GM18520 (cell line): ENCODE measurements around the gene ZMYND15.

ENCODE experiments used
- ATAC-seq: cut with Tn5 transposase; IDR thresholded peaks from one replicate; pipeline ENCODE4 v1.9.1; 2021; ENCODE audit not compliant: unreplicated experiment

The ZMYND15 gene

GRCh38 chr17:4785311-4786105 is 45.9 kb downstream of the ZMYND15 start:
- no peak for ATAC-seq

- ATAC-seq = no peak
Observed at GRCh38 chr17:4786106-4786511, 46.5 kb downstream of the ZMYND15 start, which contains the start of gene VMO1. TSS of gene VMO1 (minus strand) at chr17:4786364. CDS start at chr17:4786352, 12 bp downstream.

DNA sequence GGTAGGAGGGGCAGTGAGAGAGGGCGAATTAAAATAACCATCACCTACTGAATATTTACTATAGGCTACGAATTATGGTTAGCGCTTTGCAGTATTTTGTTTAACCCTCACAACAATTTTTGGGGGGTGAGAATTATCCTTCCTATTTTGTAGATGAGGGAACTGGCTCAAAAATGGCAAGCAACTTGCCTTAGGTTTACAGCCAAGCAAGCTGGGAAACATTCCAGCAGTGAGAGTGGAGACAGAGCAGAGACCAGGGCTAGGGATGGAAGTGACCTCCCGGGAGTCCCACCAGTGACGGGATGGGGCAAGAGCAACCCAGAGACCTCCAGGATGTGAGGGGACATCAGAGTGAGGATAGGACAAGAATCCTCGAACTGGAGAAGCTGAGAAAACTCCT is 46.9 kb downstream of the ZMYND15 start:
- no peak for ATAC-seq

- no peak for ATAC-seq
Observed at GRCh38 chr17:4788159-4788806, 48.6 kb downstream of the ZMYND15 start.

- ATAC-seq = no peak
Observed at GRCh38 chr17:4788807-4789700, 49.4 kb downstream of the ZMYND15 start, which contains the start of gene GLTPD2. TSS of gene GLTPD2 (plus strand) at chr17:4788964. CDS start at chr17:4789012, 48 bp downstream.

- ATAC-seq = no peak
Observed at GRCh38 chr17:4789701-4789950, 50.0 kb downstream of the ZMYND15 start.

DNA sequence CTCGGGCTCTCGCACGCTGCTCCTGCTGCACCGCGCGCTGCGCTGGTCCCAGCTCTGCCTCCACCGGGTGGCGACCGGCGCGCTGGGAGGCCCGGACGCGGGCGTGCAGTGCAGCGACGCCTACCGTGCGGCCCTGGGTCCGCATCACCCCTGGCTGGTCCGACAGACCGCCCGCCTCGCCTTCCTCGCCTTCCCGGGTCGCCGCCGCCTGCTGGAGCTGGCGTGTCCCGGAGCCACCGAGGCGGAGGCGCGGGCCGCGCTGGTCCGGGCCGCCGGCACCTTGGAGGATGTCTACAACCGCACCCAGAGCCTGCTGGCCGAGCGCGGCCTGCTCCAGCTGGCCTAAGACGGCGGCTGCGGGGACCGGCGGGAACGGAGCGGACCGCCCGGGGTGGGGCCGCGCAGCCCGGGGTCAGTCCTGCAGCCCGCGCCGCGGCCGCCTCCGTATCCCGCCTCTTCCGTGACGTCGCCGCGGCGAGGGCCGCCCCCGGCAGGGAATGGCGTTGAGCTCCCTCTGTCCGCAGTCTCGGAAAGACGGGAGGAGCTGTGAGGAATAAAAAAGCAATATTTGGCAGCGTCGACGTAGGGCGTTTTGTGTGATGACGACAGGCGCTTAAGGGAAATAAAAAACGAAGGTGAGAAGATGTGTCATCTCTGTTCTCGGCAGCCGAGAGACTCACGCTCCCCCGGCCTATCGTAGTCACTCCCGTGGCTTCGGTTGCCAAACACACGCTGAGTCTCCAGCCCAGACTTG is 50.5 kb downstream of the ZMYND15 start:
- peak; percentile 84 for ATAC-seq

DNA sequence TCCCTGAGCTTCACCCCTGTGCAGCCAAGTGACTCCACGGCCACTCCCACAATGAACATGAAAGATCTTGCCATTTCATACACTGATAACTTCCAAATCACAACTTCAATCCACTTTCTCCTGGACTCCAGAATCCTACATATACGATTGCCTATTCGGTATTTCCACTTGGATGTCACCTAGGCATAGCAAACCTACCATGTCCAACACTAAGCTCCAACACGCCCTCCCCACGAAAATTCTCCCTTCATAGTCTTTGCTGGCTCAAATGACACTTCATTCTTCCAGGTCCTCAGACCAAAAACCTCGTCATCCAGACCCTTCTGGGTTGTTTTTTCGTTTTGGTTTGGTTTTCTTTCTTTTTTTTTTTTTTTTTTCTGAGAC is 51.1 kb downstream of the ZMYND15 start:
- no peak for ATAC-seq

DNA sequence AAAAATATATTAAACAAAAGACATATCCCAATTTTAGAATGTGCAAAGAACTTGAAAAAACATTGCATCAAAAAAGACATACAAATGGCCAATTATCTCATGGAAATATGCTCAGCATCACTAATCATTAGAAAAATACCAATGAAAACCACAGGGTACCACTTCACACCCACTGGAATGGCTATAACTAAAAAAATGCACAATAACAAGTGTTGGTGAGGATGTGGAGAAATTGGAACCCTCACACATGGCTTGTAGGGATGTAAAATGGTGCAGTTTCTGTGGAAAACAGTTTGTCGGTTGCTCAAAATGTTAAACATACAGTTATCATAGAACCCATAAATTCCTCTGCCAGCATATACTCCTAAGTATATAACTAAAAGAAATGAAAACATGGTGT is 55.5 kb downstream of the ZMYND15 start:
- no peak for ATAC-seq
